ENCODE results near the gene MED13. TPM values are rescaled to one million over a fixed set of nuclear protein-coding genes. Genes with fewer than 3 reads are reported as not detected.

MED13 gene
- total RNA-seq: 10 to 100 TPM; 61.2 to 63.3 TPM
- polyA plus RNA-seq: 3.4 TPM

DNA sequence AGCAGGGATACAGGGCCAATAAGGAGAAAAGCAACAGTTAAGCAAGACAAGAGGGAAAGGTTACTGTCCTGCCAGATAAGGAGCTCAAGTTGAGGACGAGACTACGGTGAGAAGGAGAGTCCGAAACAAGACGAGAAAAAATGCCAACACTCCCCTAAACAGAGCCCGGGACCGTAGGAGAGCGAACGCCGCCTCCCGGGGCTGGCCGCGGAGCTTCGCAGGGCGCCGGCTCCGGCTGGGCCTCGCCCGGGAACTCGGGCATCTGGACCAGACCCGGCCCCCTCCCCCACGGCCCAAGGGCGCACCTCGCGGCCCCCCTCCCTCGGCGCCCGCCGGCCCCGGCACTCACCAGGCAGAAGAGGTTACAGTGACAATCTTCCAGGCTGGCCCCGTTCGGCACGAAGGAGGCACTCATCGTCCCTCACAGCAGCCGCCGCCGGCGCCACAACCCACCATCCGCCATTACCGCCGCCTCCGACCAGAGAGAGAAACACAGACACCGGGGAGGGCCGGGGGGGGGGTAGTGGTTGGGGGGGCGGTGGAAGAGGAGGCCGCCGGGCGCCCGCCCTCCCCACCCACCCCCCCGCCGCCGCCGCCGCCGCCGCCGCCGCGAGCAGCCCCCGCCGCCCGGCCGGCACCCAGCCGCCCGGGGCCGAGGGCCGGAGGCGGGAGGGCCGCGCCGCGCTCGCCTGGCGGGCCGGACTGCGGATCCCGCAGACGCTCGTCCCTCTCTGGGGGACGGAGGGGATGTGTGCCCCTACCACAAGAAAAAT is at the start of gene MED13:
TSS of gene MED13 (minus strand) at position 488 of the 773 bp plus-strand sequence. CDS start at position 415, 73 bp downstream.
- Mint-ChIP-seq H3K4me3 (peak within 1 kb of the TSS; percentile 95 to 100 (median 97)), H3K27ac (peak within 1 kb of the TSS; percentile 95 to 100 (median 98)), H3K27me3 (peaks cover 0 to 4% of the 10 kb centered on the region in 2 donors), H3K9me3 (peaks cover 0 to 2% (median 0%) of the 10 kb centered on the region in 5 donors), H3K4me1 (peaks cover 34 to 49% (median 46%) of the 10 kb centered on the region in 3 donors), H3K36me3 (peaks cover 4 to 43% (median 7%) of the 10 kb centered on the region in 3 donors)
- Histone ChIP-seq H3K9me3 (ENCODE audit: low read length) (no peaks in the 10 kb centered on the region), H3K4me3 (ENCODE audit: low read length) (peak within 1 kb of the TSS; percentile 94), H3K36me3 (ENCODE audit: insufficient read depth, low read length) (no peaks in the 10 kb centered on the region), H3K4me1 (ENCODE audit: insufficient read depth, low read length) (peaks cover 25% of the 10 kb centered on the region), H3K27ac (ENCODE audit: low read depth, low read length) (peak within 1 kb of the TSS; percentile 97), H3K27me3 (ENCODE audit: insufficient read depth, low read length, poor library complexity, severe bottlenecking) (no peaks in the 10 kb centered on the region)
- peak; percentile 53 to 83 (median 61) for DNase-seq
- ChIA-PET CTCF (interaction anchor here (0.6 to 1.6 kb wide), 11 partner anchors 9 to 653 kb away, joined by 3 to 10 read pairs (median 4); no protein-coding TSS in a partner anchor), POLR2A (no interaction called here)

- Mint-ChIP-seq H3K4me3 (no peak overlapping the region), H3K4me1 (no peaks in the 10 kb centered on the region), H3K27me3 (peaks cover 3 to 6% of the 10 kb centered on the region in 2 donors), H3K9me3 (no peaks in the 10 kb centered on the region), H3K27ac (no peak overlapping the region), H3K36me3 (peaks cover 0 to 2% (median 0%) of the 10 kb centered on the region in 3 donors)
- POLR2A ChIA-PET: no interaction called here
- Histone ChIP-seq H3K4me3 (ENCODE audit: low read length) (no peak overlapping the region), H3K27me3 (ENCODE audit: insufficient read depth, low read length, poor library complexity, severe bottlenecking) (no peaks in the 10 kb centered on the region), H3K4me1 (ENCODE audit: insufficient read depth, low read length) (no peaks in the 10 kb centered on the region), H3K36me3 (ENCODE audit: insufficient read depth, low read length) (no peaks in the 10 kb centered on the region), H3K27ac (ENCODE audit: low read depth, low read length) (no peak overlapping the region), H3K9me3 (ENCODE audit: low read length) (no peaks in the 10 kb centered on the region)
- DNase-seq: no peak
- CTCF ChIA-PET: no interaction called here
Observed at GRCh38 chr17:62112229-62112628, 47.2 kb upstream of the MED13 start.

DNA sequence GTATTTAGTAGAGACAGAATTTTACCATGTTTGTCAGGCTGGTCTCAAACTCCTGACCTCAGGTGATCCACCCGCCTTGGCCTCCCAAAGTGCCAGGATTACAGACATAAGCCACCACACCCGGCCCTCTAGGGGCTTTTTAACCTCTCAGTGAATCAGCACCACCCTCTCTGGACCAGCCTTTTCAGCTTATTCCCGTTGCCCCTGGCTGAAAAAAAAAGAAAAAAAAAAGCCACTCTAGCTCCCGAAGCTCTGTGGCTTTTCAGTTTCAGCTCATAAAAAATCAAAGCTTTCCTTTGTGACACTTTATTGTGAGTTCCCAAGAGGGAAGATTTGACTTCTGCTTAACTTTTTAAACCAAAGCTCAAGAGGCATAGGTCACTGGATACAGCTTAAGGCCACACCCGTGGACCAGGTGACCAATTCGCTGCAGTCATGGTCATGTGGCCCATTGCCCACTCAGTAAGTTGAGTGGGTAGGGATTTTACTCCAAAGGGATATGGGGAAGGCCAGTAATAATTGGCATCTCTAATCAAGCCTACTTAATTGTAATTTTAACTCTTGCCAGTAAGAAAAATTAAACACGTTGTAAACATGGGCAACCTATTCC is 46.6 kb upstream of the MED13 start:
- H3K4me3 ChIP-seq (ENCODE audit: low read length): no peak overlapping the region
- ChIA-PET CTCF (no interaction called here), POLR2A (no interaction called here)
- Mint-ChIP-seq H3K27me3 (peaks cover 3 to 6% of the 10 kb centered on the region in 2 donors), H3K27ac (peak overlapping the region in 1 of 8 donors; percentile 61), H3K9me3 (no peaks in the 10 kb centered on the region), H3K36me3 (peaks cover 0 to 2% (median 0%) of the 10 kb centered on the region in 3 donors), H3K4me3 (no peak overlapping the region), H3K4me1 (no peaks in the 10 kb centered on the region)
- H3K9me3 ChIP-seq (ENCODE audit: low read length): no peaks in the 10 kb centered on the region
- H3K4me1 ChIP-seq (ENCODE audit: insufficient read depth, low read length): no peaks in the 10 kb centered on the region
- no peaks in the 10 kb centered on the region for H3K27me3 ChIP-seq (ENCODE audit: insufficient read depth, low read length, poor library complexity, severe bottlenecking)
- DNase-seq: no peak
- H3K36me3 ChIP-seq (ENCODE audit: insufficient read depth, low read length): no peaks in the 10 kb centered on the region
- no peak overlapping the region for H3K27ac ChIP-seq (ENCODE audit: low read depth, low read length)

DNA sequence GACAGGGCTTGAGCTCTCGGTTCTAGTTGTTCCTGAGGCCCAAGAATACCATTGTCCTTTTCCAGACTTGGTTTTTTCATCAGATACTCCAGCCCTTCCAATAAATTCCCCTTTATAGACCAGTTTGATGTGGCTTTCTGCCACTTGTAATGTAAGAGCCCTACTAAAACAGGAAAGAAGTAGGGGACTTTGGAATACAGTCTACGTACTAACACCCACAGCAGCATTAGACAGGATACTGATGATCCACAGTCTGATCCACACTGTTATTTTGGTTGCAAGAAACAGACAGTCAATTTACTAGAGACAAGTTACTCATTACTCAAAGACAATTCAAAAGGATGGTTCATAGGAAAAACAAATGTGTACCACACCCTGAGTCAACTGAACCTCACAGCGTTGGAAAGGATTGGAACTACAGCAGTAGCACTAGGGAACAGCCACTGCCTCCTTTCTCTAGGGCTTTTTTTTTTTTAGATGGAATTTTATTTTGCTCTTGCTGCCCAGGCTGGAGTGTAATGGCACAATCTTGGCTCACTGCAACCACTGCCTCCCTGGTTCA is 45.9 kb upstream of the MED13 start:
- Histone ChIP-seq H3K9me3 (ENCODE audit: low read length) (no peaks in the 10 kb centered on the region), H3K4me1 (ENCODE audit: insufficient read depth, low read length) (no peaks in the 10 kb centered on the region), H3K27me3 (ENCODE audit: insufficient read depth, low read length, poor library complexity, severe bottlenecking) (no peaks in the 10 kb centered on the region), H3K27ac (ENCODE audit: low read depth, low read length) (no peak overlapping the region), H3K36me3 (ENCODE audit: insufficient read depth, low read length) (no peaks in the 10 kb centered on the region), H3K4me3 (ENCODE audit: low read length) (no peak overlapping the region)
- ChIA-PET POLR2A (no interaction called here), CTCF (no interaction called here)
- no peak for DNase-seq
- peaks cover 0 to 2% (median 0%) of the 10 kb centered on the region in 3 donors for H3K36me3 Mint-ChIP-seq
- peaks cover 3 to 6% of the 10 kb centered on the region in 2 donors for H3K27me3 Mint-ChIP-seq
- H3K27ac Mint-ChIP-seq: no peak overlapping the region
- no peaks in the 10 kb centered on the region for H3K4me1 Mint-ChIP-seq
- no peaks in the 10 kb centered on the region for H3K9me3 Mint-ChIP-seq
- H3K4me3 Mint-ChIP-seq: no peak overlapping the region

DNA sequence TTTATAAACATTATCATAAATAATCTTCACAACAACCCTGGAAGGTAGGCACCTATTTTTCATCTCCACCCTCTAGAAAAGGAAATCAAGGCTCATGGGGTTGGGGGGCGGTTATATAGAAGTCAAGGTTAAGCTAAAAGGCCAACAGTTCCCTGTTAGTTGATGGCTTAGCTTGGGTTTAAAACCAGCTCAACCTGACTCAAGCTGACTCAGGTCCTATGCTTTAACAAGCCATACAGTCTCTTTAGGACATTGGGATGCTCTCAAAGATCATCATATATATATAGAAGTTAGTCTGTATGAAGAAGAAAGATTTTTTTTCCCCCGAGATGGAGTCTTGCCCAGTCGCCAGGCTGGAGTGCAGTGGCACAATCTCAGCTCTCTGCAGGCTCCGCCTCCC is 44.8 kb upstream of the MED13 start:
- no peak overlapping the region for H3K4me3 Mint-ChIP-seq
- H3K4me1 Mint-ChIP-seq: no peaks in the 10 kb centered on the region
- no peaks in the 10 kb centered on the region for H3K4me1 ChIP-seq (ENCODE audit: insufficient read depth, low read length)
- H3K9me3 ChIP-seq (ENCODE audit: low read length): no peaks in the 10 kb centered on the region
- H3K27ac ChIP-seq (ENCODE audit: low read depth, low read length): no peak overlapping the region
- DNase-seq: no peak
- H3K27ac Mint-ChIP-seq: no peak overlapping the region
- no peaks in the 10 kb centered on the region for H3K9me3 Mint-ChIP-seq
- no peaks in the 10 kb centered on the region for H3K27me3 ChIP-seq (ENCODE audit: insufficient read depth, low read length, poor library complexity, severe bottlenecking)
- ChIA-PET CTCF (interaction anchor here (1.2 to 1.3 kb wide), 2 partner anchors 169 to 697 kb away, joined by 3 read pairs; no protein-coding TSS in a partner anchor), POLR2A (no interaction called here)
- H3K36me3 Mint-ChIP-seq: peaks cover 0 to 2% (median 0%) of the 10 kb centered on the region in 3 donors
- H3K27me3 Mint-ChIP-seq: peaks cover 6% of the 10 kb centered on the region in 2 donors
- no peak overlapping the region for H3K4me3 ChIP-seq (ENCODE audit: low read length)
- no peaks in the 10 kb centered on the region for H3K36me3 ChIP-seq (ENCODE audit: insufficient read depth, low read length)

GRCh38 chr17:62109378-62109902 is 44.4 kb upstream of the MED13 start:
- Mint-ChIP-seq H3K27ac (no peak overlapping the region), H3K4me3 (no peak overlapping the region), H3K9me3 (no peaks in the 10 kb centered on the region), H3K27me3 (peaks cover 6% of the 10 kb centered on the region in 2 donors), H3K4me1 (no peaks in the 10 kb centered on the region), H3K36me3 (peaks cover 0 to 2% (median 0%) of the 10 kb centered on the region in 3 donors)
- ChIA-PET CTCF (interaction anchor here (1.2 to 1.3 kb wide), 2 partner anchors 168 to 697 kb away, joined by 3 read pairs; no protein-coding TSS in a partner anchor), POLR2A (no interaction called here)
- Histone ChIP-seq H3K4me1 (ENCODE audit: insufficient read depth, low read length) (no peaks in the 10 kb centered on the region), H3K36me3 (ENCODE audit: insufficient read depth, low read length) (no peaks in the 10 kb centered on the region), H3K4me3 (ENCODE audit: low read length) (no peak overlapping the region), H3K27me3 (ENCODE audit: insufficient read depth, low read length, poor library complexity, severe bottlenecking) (no peaks in the 10 kb centered on the region), H3K27ac (ENCODE audit: low read depth, low read length) (no peak overlapping the region), H3K9me3 (ENCODE audit: low read length) (no peaks in the 10 kb centered on the region)
- DNase-seq: peak; percentile 6 to 54 (median 26)

DNA sequence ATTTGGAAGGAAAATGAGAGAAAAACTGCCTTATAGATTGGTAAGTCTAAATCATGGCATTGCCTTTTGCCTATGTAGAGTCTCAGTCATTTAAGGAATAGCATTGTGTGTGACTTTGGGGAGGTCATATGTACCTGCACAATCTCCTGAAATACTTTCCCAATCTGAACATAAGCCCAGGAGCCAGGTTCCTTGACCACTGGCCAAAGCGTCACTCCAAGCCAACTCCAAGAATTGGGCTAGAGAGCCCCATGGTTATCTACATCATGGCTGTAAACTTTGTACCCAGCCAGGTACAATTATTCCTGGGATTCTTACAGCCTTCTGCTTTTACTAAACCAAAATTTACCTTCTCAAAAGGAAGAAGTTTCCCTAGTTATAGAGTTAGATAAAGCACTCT is 40.8 kb upstream of the MED13 start:
- Histone ChIP-seq H3K4me3 (ENCODE audit: low read length) (no peak overlapping the region), H3K4me1 (ENCODE audit: insufficient read depth, low read length) (no peaks in the 10 kb centered on the region), H3K27ac (ENCODE audit: low read depth, low read length) (no peak overlapping the region), H3K9me3 (ENCODE audit: low read length) (no peaks in the 10 kb centered on the region), H3K36me3 (ENCODE audit: insufficient read depth, low read length) (no peaks in the 10 kb centered on the region), H3K27me3 (ENCODE audit: insufficient read depth, low read length, poor library complexity, severe bottlenecking) (no peaks in the 10 kb centered on the region)
- Mint-ChIP-seq H3K27ac (peak overlapping the region in 1 of 8 donors; percentile 52), H3K36me3 (peaks cover 0 to under 1% (median 0%) of the 10 kb centered on the region in 3 donors), H3K27me3 (peaks cover 2 to 3% of the 10 kb centered on the region in 2 donors), H3K4me1 (no peaks in the 10 kb centered on the region), H3K9me3 (no peaks in the 10 kb centered on the region), H3K4me3 (no peak overlapping the region)
- ChIA-PET POLR2A (no interaction called here), CTCF (no interaction called here)
- no peak for DNase-seq

DNA sequence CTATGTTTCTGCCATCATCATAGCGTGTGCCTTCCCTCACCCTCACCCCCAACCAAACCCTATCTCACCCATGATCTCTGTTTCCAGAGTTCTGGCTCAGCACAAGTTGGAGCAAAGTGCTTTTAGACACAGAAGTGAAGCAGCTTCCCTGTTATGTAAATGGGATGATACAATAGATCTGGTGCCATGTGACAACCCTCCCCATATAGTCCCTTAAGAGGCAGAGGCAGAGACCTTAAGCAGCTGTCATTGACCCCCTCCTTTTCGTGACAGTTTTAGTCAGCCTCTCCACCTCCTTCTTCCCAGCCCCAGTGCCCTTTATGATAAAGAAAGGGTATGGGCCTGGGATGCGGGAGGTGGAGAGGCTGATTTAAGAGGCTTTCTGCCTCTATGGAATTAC is 40.3 kb upstream of the MED13 start:
- ChIA-PET CTCF (no interaction called here), POLR2A (no interaction called here)
- Mint-ChIP-seq H3K36me3 (no peaks in the 10 kb centered on the region), H3K27me3 (peaks cover 0 to 3% of the 10 kb centered on the region in 2 donors), H3K4me1 (no peaks in the 10 kb centered on the region), H3K4me3 (no peak overlapping the region), H3K27ac (peak overlapping the region in 1 of 8 donors; percentile 16), H3K9me3 (no peaks in the 10 kb centered on the region)
- no peak overlapping the region for H3K4me3 ChIP-seq (ENCODE audit: low read length)
- H3K9me3 ChIP-seq (ENCODE audit: low read length): no peaks in the 10 kb centered on the region
- H3K27me3 ChIP-seq (ENCODE audit: insufficient read depth, low read length, poor library complexity, severe bottlenecking): no peaks in the 10 kb centered on the region
- DNase-seq: no peak
- H3K4me1 ChIP-seq (ENCODE audit: insufficient read depth, low read length): no peaks in the 10 kb centered on the region
- no peaks in the 10 kb centered on the region for H3K36me3 ChIP-seq (ENCODE audit: insufficient read depth, low read length)
- H3K27ac ChIP-seq (ENCODE audit: low read depth, low read length): no peak overlapping the region
